Measurements from ENCODE around the gene TCEAL9.

TCEAL9 gene

DNA sequence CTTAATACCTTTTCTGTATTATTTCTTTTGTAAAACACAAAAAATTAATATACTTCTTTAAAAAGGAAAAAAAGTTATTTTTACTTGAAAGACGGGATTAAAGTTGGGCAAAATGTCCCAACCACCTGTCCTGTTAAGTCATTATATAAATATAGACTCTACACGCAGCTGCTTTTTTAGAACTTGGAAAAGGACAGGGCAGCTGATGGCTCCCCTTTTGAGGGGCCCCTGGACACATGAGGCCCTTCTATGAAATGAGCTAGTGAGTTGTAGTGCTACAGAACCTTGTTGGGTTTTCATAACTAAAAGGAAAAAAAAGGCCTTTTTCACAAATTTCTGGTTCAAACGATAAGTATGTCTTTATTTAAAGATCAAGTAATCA is 44.9 kb upstream of the TCEAL9 start:
- H3K9me3 ChIP-seq (ENCODE audit: insufficient read depth, low read depth, low read length), result no peaks in the 10 kb centered on the region
- H3K27me3 ChIP-seq (ENCODE audit: insufficient read depth, low read length, poor library complexity, severe bottlenecking), result no peaks in the 10 kb centered on the region
- no peaks in the 10 kb centered on the region for H3F3A ChIP-seq (ENCODE audit: low read depth)
- H3K4me2 ChIP-seq (ENCODE audit: low read depth, low read length, poor library complexity, severe bottlenecking), result no peak overlapping the region
- no peak overlapping the region for H2AFZ ChIP-seq (ENCODE audit: low read length)
- no peak overlapping the region for H3K4me3 ChIP-seq (ENCODE audit: low read length, poor library complexity, severe bottlenecking)
- no peak overlapping the region for H3K9ac ChIP-seq (ENCODE audit: low read depth, low read length, poor library complexity, severe bottlenecking)
- no peaks in the 10 kb centered on the region for H3K79me2 ChIP-seq (ENCODE audit: insufficient read depth, low read length)
- H4K20me1 ChIP-seq (ENCODE audit: insufficient read depth, low read length, poor library complexity, severe bottlenecking), result no peaks in the 10 kb centered on the region
- H3K9me2 ChIP-seq (replicated peaks; ENCODE audit: low read depth, low read length), result no peaks in the 10 kb centered on the region
- TF ChIP-seq EZH2phosphoT487 (IDR thresholded peaks at IDR 0.05; ENCODE audit: borderline replicate concordance), result no peak
- TF ChIP-seq, protein P1, sequence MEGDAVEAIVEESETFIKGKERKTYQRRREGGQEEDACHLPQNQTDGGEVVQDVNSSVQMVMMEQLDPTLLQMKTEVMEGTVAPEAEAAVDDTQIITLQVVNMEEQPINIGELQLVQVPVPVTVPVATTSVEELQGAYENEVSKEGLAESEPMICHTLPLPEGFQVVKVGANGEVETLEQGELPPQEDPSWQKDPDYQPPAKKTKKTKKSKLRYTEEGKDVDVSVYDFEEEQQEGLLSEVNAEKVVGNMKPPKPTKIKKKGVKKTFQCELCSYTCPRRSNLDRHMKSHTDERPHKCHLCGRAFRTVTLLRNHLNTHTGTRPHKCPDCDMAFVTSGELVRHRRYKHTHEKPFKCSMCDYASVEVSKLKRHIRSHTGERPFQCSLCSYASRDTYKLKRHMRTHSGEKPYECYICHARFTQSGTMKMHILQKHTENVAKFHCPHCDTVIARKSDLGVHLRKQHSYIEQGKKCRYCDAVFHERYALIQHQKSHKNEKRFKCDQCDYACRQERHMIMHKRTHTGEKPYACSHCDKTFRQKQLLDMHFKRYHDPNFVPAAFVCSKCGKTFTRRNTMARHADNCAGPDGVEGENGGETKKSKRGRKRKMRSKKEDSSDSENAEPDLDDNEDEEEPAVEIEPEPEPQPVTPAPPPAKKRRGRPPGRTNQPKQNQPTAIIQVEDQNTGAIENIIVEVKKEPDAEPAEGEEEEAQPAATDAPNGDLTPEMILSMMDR (conservative IDR thresholded peaks at IDR 0.05; ENCODE audit: low read length), result no peak
- H3K36me3 ChIP-seq (ENCODE audit: insufficient read depth, low read length), result no peaks in the 10 kb centered on the region
- H3K4me1 ChIP-seq (ENCODE audit: insufficient read depth, low read length, poor library complexity, severe bottlenecking), result no peaks in the 10 kb centered on the region

DNA sequence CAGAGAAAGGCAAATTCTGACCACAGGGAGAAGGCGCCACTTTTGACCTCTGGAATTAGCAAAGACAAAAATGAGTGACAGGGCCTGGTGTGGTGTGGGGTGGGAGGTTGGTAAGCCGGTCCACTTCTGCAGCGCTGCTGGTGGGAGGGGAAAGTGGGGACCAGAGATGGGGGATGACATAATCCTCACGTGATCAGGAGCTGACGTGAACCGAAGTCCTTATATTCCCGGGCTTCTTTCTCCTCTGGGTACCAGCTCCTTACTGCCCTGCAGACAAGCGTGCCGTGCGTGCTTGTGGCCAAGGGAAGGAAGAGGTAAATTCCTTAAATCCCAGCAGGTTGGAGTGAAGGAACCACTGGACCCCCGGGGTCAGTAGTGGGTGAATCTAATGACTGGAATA is 26.3 kb upstream of the TCEAL9 start, which contains the start of gene TCEAL7:
Gene TCEAL7, plus strand, starts transcription at position 249 of the 400 bp plus-strand sequence. CDS start 1,165 bp downstream, outside the sequence.
- Histone ChIP-seq H3K27me3 (ENCODE audit: insufficient read depth, low read length, poor library complexity, severe bottlenecking) (no peaks in the 10 kb centered on the region), H3K4me2 (ENCODE audit: low read depth, low read length, poor library complexity, severe bottlenecking) (no peak within 1 kb of the TSS), H3K4me3 (ENCODE audit: low read length, poor library complexity, severe bottlenecking) (no peak within 1 kb of the TSS)

DNA sequence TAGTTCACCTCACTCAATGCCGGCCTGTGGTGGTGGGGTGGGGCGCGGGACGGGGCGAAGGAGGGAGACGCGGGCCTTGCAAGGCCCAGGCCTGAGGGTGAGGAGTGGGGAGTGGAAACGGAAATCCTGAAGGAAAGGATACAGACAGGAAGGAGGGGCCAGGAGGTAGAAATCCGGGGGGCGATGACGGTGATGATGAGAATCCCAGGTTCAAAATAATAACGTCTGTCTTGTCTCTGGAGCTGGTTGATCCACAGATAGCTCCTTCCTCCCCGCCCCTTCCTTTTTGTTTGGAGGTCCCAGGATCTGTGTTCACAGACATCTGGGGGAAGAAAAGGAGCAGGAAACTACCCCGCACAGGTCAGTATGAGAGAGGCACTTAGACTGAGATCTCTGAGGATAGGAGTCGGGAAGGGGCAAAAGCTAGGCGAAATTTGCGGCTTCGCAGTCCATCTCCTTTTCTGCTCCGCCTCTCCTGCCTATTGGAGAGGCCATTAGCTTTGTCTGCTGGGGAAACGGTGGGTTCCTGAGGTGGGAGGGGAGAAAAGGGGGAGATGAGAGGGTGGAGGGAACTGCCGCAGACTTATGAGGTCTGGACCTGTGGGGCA is 25.5 kb upstream of the TCEAL9 start:
- no peaks in the 10 kb centered on the region for H3F3A ChIP-seq (ENCODE audit: low read depth)
- no peaks in the 10 kb centered on the region for H3K4me1 ChIP-seq (ENCODE audit: insufficient read depth, low read length, poor library complexity, severe bottlenecking)
- no peaks in the 10 kb centered on the region for H4K20me1 ChIP-seq (ENCODE audit: insufficient read depth, low read length, poor library complexity, severe bottlenecking)
- no peak overlapping the region for H3K9ac ChIP-seq (ENCODE audit: low read depth, low read length, poor library complexity, severe bottlenecking)
- H3K36me3 ChIP-seq (ENCODE audit: insufficient read depth, low read length), result no peaks in the 10 kb centered on the region
- H3K4me2 ChIP-seq (ENCODE audit: low read depth, low read length, poor library complexity, severe bottlenecking), result no peak overlapping the region
- no peak overlapping the region for H2AFZ ChIP-seq (ENCODE audit: low read length)
- no peaks in the 10 kb centered on the region for H3K9me3 ChIP-seq (ENCODE audit: insufficient read depth, low read depth, low read length)
- no peaks in the 10 kb centered on the region for H3K9me2 ChIP-seq (replicated peaks; ENCODE audit: low read depth, low read length)
- H3K4me3 ChIP-seq (ENCODE audit: low read length, poor library complexity, severe bottlenecking), result no peak overlapping the region
- H3K27me3 ChIP-seq (ENCODE audit: insufficient read depth, low read length, poor library complexity, severe bottlenecking), result no peaks in the 10 kb centered on the region
- no peaks in the 10 kb centered on the region for H3K79me2 ChIP-seq (ENCODE audit: insufficient read depth, low read length)
- no peak for TF ChIP-seq EZH2phosphoT487 (IDR thresholded peaks at IDR 0.05; ENCODE audit: borderline replicate concordance)
- TF ChIP-seq, protein P1 (conservative IDR thresholded peaks at IDR 0.05; ENCODE audit: low read length), result no peak

More for the DNA sequence above, 26.3 kb upstream of the TCEAL9 start, which contains the start of gene TCEAL7:
- Histone ChIP-seq H2AFZ (ENCODE audit: low read length) (no peak within 1 kb of the TSS), H3K4me1 (ENCODE audit: insufficient read depth, low read length, poor library complexity, severe bottlenecking) (no peaks in the 10 kb centered on the region), H3K9ac (ENCODE audit: low read depth, low read length, poor library complexity, severe bottlenecking) (no peak within 1 kb of the TSS), H3K79me2 (ENCODE audit: insufficient read depth, low read length) (no peaks in the 10 kb centered on the region), H3K36me3 (ENCODE audit: insufficient read depth, low read length) (no peaks in the 10 kb centered on the region), H3K9me2 (replicated peaks; ENCODE audit: low read depth, low read length) (no peaks in the 10 kb centered on the region), H3K9me3 (ENCODE audit: insufficient read depth, low read depth, low read length) (no peaks in the 10 kb centered on the region), H4K20me1 (ENCODE audit: insufficient read depth, low read length, poor library complexity, severe bottlenecking) (no peaks in the 10 kb centered on the region), H3F3A (ENCODE audit: low read depth) (no peaks in the 10 kb centered on the region)
- TF ChIP-seq EZH2phosphoT487 (IDR thresholded peaks at IDR 0.05; ENCODE audit: borderline replicate concordance), result no peak
- TF ChIP-seq, protein P1 (conservative IDR thresholded peaks at IDR 0.05; ENCODE audit: low read length), result no peak

All from Loucy (cell line).